ENCODE data around the gene PLXNA2.

DNA sequence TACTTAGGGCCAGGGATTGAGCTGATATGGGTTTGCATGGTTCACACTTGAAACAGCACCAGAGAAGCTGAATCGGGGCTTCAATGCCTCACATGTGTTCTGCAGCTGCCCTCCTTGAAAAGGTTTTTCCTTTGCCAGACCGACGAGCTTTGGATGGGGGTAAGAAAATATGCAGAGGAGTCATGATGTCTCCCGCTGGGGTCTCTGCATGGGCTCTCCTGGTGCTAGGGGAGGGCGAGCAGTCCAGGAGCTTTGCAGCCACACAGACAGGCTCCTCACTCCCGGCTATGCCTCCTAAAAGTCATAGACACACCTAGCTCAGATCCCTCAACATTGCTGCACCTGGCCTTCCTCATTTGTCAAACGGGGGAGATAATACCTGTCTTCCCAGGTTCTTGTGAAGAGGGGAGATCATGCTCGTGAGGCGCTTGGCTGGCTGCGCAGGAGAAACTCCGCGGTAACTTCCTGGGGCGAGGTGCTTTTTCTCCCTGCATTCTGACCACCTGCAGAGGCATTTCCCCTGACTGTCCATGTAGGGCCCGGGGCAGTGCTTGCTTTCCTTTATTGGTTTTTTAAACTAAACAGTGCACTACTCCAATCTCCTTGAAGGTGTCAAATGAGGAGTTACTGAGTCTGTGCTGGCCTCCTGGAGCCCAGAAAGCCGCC, 112.4 kb downstream of the PLXNA2 start:
- TF ChIP-seq POLR2A (IDR thresholded peaks at IDR 0.05; ENCODE audit: low read depth, low read length) (no peak), POLR2AphosphoS5 (IDR thresholded peaks at IDR 0.05; ENCODE audit: low read depth, low read length) (no peak)

Measured in GM12892 (cell line).